Naive thymus-derived CD4-positive, alpha-beta T cell (primary cell): Measurements from ENCODE around the gene CFAP299. TPM values are rescaled to one million over a fixed set of nuclear protein-coding genes. Genes with fewer than 3 reads are reported as not detected.

Experiments used
- ATAC-seq: fragments of 150-1000 bp; cut with Tn5 transposase; 2 replicates; pipeline ENCODE4 v1.10.0; 2021; ENCODE audit warnings: mild to moderate bottlenecking, moderate library complexity
- CTCF ChIA-PET: fragments of 350-600 bp; sonication (Branson Sonifier 250); formaldehyde crosslinking; loops from one replicate; lab custom pipeline; 2021; ENCODE audit warnings: antibody characterized with exemption; lab: Charles Lee
- POLR2A ChIA-PET: fragments of 350-600 bp; sonication (Branson Sonifier 250); formaldehyde crosslinking; loops from one replicate; lab custom pipeline; 2021; ENCODE audit warnings: antibody characterized with exemption, inconsistent platforms; lab: Charles Lee
- DNase-seq, 9 donors: peaks; one replicate each; pipeline versions ENCODE4 v3.0.0 to v3.0.0-alpha.2; 2020 to 2022; ENCODE audit warnings: mixed read lengths in 1 of 9
- H3K27ac ChIP-seq: one replicate; pipeline ENCODE4 v1.7.0; 2013; ENCODE audit warnings: mild to moderate bottlenecking, low read depth, low read length, moderate library complexity
- H3K27me3 ChIP-seq, 2 donors: one replicate each; pipeline ENCODE4 v1.7.0; 2013; ENCODE audit warnings: low read length in 2 of 2, mild to moderate bottlenecking in 2 of 2, moderate library complexity in 2 of 2; ENCODE audit not compliant: control insufficient read depth in 2 of 2, insufficient read depth in 2 of 2
- H3K36me3 ChIP-seq, 3 experiments: 1 replicate in 2 of 3; 2 replicates in 1 of 3; pipeline ENCODE4 v1.7.0; 2013; ENCODE audit warnings: low read length in 3 of 3, mild to moderate bottlenecking in 3 of 3, moderate library complexity in 1 of 3; ENCODE audit not compliant: insufficient read depth in 3 of 3, control insufficient read depth in 2 of 3
- H3K4me1 ChIP-seq, 2 donors: one replicate each; pipeline ENCODE4 v1.7.0; 2013; ENCODE audit warnings: low read length in 2 of 2, mild to moderate bottlenecking in 2 of 2, moderate library complexity in 1 of 2; ENCODE audit not compliant: control insufficient read depth in 2 of 2, insufficient read depth in 2 of 2
- H3K4me3 ChIP-seq: 2 replicates; pipeline ENCODE4 v1.7.0; 2013; ENCODE audit warnings: mild to moderate bottlenecking, low read length
- H3K9me3 ChIP-seq, 3 experiments: 1 replicate in 2 of 3; 2 replicates in 1 of 3; pipeline ENCODE4 v1.7.0; 2013; ENCODE audit warnings: low read length in 3 of 3; ENCODE audit not compliant: control insufficient read depth in 2 of 3
- H3K27ac Mint-ChIP-seq, 9 donors: one replicate each; pipeline ENCODE4 v1.8.0; 2020 to 2022; ENCODE audit warnings: mixed read lengths in 9 of 9, mild to moderate bottlenecking in 8 of 9, moderate library complexity in 5 of 9, inconsistent platforms in 2 of 9
- H3K27me3 Mint-ChIP-seq, 5 donors: one replicate each; pipeline ENCODE4 v1.8.0; 2021 to 2022; ENCODE audit warnings: mixed read lengths in 5 of 5, mild to moderate bottlenecking in 1 of 5
- H3K36me3 Mint-ChIP-seq, 5 donors: one replicate each; pipeline ENCODE4 v1.8.0; 2020 to 2022; ENCODE audit warnings: mixed read lengths in 5 of 5, mild to moderate bottlenecking in 3 of 5, inconsistent platforms in 1 of 5
- H3K4me1 Mint-ChIP-seq, 7 donors: one replicate each; pipeline ENCODE4 v1.8.0; 2020 to 2022; ENCODE audit warnings: mixed read lengths in 7 of 7, mild to moderate bottlenecking in 3 of 7, inconsistent platforms in 1 of 7
- H3K4me3 Mint-ChIP-seq, 10 donors: one replicate each; pipeline ENCODE4 v1.8.0; 2020 to 2022; ENCODE audit warnings: mild to moderate bottlenecking in 10 of 10, mixed read lengths in 10 of 10, moderate library complexity in 6 of 10, inconsistent platforms in 2 of 10
- H3K9me3 Mint-ChIP-seq, 11 donors: one replicate each; pipeline ENCODE4 v1.8.0; 2020 to 2022; ENCODE audit warnings: mixed read lengths in 11 of 11, mild to moderate bottlenecking in 4 of 11, inconsistent platforms in 1 of 11, moderate library complexity in 1 of 11
- intact Hi-C, 2 donors: fragments of 100-400 bp; cut with micrococcal nuclease; formaldehyde crosslinking; loops; one replicate each; pipeline ENCODE4 v1.15.1; 2023
- polyA plus RNA-seq, 2 donors: library from polyadenylated mRNA; unstranded; fragments of 300-500 nt; fragmentation: Illumina TruSeq; gene quantifications; one replicate each; pipeline ENCODE4 v1.2.3, GENCODE V29; 2021
- total RNA-seq, 6 experiments: library from RNA in 5 of 6; stranded (reverse) in 5 of 6; gene quantifications; 1 replicate in 5 of 6; 2 replicates in 1 of 6; pipeline ENCODE4 v1.2.3 and lab custom pipeline; 2021 to 2026

The CFAP299 gene
- total and polyA plus RNA-seq, 7 experiments from 2014 or later = not detected

DNA sequence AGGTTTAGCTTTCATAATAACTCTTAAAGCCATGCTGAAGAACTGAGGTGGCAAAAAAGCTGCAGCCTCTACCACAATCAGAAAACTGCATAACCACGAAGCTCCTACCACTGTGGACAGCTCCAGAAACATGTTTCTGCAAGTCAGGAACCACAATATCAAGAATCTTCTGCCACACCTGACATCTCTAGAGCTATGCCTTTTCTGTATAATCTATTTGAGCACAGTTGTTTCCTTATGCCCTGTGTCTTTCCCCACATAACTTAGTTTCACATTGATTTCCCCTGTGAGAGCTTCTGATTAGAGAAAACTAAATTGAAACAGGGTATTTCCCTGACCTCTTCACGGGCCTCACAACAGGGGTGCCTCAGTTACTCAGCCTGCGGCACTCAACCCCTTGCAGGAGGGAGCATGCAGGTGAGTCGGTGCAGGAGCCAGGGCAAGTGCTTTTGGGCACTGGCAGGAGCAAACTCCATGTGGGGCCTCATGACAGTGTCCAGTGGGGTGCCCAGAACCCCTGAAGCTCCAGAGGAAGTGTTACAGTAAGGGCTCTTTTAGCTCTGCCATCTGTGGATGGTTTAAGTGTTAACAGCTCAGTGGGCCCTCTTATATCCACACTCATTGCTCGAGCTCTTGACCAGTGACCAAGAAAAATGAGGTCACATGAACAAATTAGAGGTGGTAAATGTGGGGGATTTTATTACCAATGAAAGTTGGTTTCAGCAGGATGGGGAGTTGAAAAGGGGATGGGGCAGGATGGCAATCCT lies 562.2 kb downstream of the CFAP299 start:
- Mint-ChIP-seq H3K4me1 (no peaks in the 10 kb centered on the region), H3K9me3 (peaks cover 0 to 21% (median 3%) of the 10 kb centered on the region in 11 donors), H3K36me3 (no peaks in the 10 kb centered on the region), H3K4me3 (no peak overlapping the region), H3K27me3 (peaks cover 0 to 3% (median 0%) of the 10 kb centered on the region in 5 donors), H3K27ac (no peak overlapping the region)
- CTCF ChIA-PET = interaction anchor here (0.6 kb wide), 1 partner anchor 440 kb away, joined by 5 read pairs; no protein-coding TSS in a partner anchor
- ATAC-seq (no peak), DNase-seq (no peak)
- no peaks in the 10 kb centered on the region for H3K27me3 ChIP-seq
- H3K4me1 ChIP-seq = no peaks in the 10 kb centered on the region
- no peaks in the 10 kb centered on the region for H3K36me3 ChIP-seq
- H3K27ac ChIP-seq = no peak overlapping the region
- POLR2A ChIA-PET = interaction anchor here (0.7 kb wide), 1 partner anchor 682 kb away, joined by 3 read pairs; no protein-coding TSS in a partner anchor
- intact Hi-C loops = no loop called here
- H3K4me3 ChIP-seq = no peak overlapping the region
- no peaks in the 10 kb centered on the region for H3K9me3 ChIP-seq

DNA sequence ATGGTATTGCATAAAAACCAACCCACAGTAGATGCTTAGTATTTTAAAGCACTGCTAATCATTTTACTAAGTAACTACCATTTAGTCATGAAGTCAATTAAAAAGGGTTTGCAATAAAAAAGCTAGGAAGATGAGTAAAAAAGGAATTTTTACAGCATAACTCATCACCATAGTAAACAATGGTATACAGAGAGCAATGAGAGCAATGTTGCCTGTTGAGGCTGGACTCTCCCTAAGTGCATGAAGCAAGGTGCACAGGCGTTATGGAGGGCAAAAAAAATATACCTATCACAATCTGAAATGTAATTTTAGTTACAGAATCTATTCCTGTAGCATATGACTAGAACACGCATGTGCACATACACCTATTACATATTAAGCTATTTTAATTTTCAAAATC lies 565.4 kb downstream of the CFAP299 start:
- Mint-ChIP-seq H3K27ac (no peak overlapping the region), H3K27me3 (no peaks in the 10 kb centered on the region), H3K4me3 (no peak overlapping the region), H3K9me3 (peaks cover 0 to 13% (median 1%) of the 10 kb centered on the region in 11 donors), H3K36me3 (peaks cover 0 to 3% (median 0%) of the 10 kb centered on the region in 5 donors), H3K4me1 (no peaks in the 10 kb centered on the region)
- Histone ChIP-seq H3K27me3 (no peaks in the 10 kb centered on the region), H3K27ac (no peak overlapping the region), H3K36me3 (no peaks in the 10 kb centered on the region), H3K4me3 (no peak overlapping the region), H3K9me3 (no peaks in the 10 kb centered on the region), H3K4me1 (no peaks in the 10 kb centered on the region)
- ChIA-PET POLR2A (no interaction called here), CTCF (no interaction called here)
- intact Hi-C loops = no loop called here
- DNase-seq (no peak), ATAC-seq (no peak)

DNA sequence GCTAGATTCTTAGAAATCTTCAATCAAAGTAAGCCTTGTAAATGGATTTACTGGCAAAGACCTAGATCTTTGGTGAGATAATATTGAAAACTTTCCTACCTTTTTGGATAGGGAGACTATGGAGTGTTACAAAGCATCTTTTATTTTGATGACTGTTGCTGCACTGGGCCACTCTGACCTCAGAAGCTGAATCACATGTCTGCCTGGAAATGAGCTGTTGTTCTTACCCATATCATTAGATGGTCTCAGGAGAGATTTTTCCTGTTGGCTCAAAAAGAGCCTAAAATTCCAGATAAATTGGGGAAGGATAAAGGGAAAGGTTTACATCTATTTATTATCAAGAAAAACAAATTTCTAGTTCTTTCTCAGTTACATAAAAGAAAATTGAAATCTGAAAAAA lies 567.5 kb downstream of the CFAP299 start:
- Mint-ChIP-seq H3K27ac (no peak overlapping the region), H3K4me1 (no peaks in the 10 kb centered on the region), H3K9me3 (peaks cover 6 to 30% (median 10%) of the 10 kb centered on the region in 11 donors), H3K4me3 (no peak overlapping the region), H3K27me3 (no peaks in the 10 kb centered on the region), H3K36me3 (peaks cover 0 to 11% (median 7%) of the 10 kb centered on the region in 5 donors)
- intact Hi-C loops = no loop called here
- H3K27me3 ChIP-seq = no peaks in the 10 kb centered on the region
- no peaks in the 10 kb centered on the region for H3K36me3 ChIP-seq
- POLR2A ChIA-PET = no interaction called here
- H3K27ac ChIP-seq = no peak overlapping the region
- ATAC-seq (no peak), DNase-seq (no peak)
- CTCF ChIA-PET = no interaction called here
- H3K4me3 ChIP-seq = no peak overlapping the region
- no peaks in the 10 kb centered on the region for H3K4me1 ChIP-seq
- no peaks in the 10 kb centered on the region for H3K9me3 ChIP-seq

DNA sequence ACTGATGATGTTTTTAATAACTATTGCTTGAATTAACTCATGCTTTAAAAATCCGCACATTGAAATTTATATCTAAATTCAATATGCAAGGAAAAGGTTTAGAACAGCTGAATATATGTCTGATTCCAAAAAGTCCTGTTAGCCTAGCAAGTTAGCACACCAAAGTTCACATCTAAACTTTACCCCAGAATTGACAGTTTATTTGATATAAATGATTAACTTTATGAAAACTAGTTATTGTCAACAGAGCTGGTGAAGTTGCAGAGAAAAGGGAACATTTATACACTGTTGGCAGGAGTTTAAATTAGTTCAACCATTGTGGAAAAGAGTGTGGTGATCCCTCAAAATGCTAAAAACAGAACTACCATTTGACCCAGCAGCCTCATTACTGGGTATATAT lies 574.4 kb downstream of the CFAP299 start:
- intact Hi-C loops = no loop called here
- ChIA-PET POLR2A (no interaction called here), CTCF (no interaction called here)
- Histone ChIP-seq H3K27me3 (no peaks in the 10 kb centered on the region), H3K4me3 (no peak overlapping the region), H3K27ac (no peak overlapping the region), H3K36me3 (no peaks in the 10 kb centered on the region), H3K4me1 (no peaks in the 10 kb centered on the region), H3K9me3 (no peaks in the 10 kb centered on the region)
- Mint-ChIP-seq H3K4me1 (no peaks in the 10 kb centered on the region), H3K27ac (no peak overlapping the region), H3K9me3 (peaks cover 7 to 33% (median 12%) of the 10 kb centered on the region in 11 donors), H3K27me3 (peaks cover 0 to 9% (median 0%) of the 10 kb centered on the region in 5 donors), H3K36me3 (peaks cover 0 to 11% (median 7%) of the 10 kb centered on the region in 5 donors), H3K4me3 (no peak overlapping the region)
- ATAC-seq = no peak
- no peak for DNase-seq

DNA sequence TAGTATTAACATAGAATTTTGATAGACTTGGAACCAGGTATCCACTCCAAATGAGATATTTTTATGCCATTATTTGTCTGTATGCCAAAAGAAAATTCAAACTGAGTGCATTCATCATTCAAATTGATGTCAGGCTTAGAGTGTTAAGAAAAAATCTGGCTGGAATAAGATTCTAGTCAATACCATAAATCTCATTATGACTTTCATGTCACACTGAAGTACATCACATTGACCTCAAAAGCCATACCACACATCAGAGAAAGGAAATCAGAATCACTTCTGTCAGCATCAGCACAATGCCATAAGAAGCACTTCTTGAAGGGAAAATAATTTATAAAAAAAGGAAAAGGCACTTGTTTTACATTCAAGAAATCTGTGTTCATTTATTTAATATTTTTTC lies 575.9 kb downstream of the CFAP299 start:
- H3K27ac Mint-ChIP-seq = no peak overlapping the region
- no peak for DNase-seq
- H3K4me3 Mint-ChIP-seq = no peak overlapping the region
- no peak for ATAC-seq
- intact Hi-C loops = no loop called here
- peaks cover 0 to 8% (median 7%) of the 10 kb centered on the region in 5 donors for H3K36me3 Mint-ChIP-seq
- no peaks in the 10 kb centered on the region for H3K9me3 ChIP-seq
- no peaks in the 10 kb centered on the region for H3K4me1 Mint-ChIP-seq
- ChIA-PET POLR2A (no interaction called here), CTCF (interaction anchor here (0.7 kb wide), 1 partner anchor 129 kb away, joined by 4 read pairs; no protein-coding TSS in a partner anchor)
- no peaks in the 10 kb centered on the region for H3K4me1 ChIP-seq
- H3K36me3 ChIP-seq = no peaks in the 10 kb centered on the region
- H3K27me3 Mint-ChIP-seq = peaks cover 0 to 9% (median 0%) of the 10 kb centered on the region in 5 donors
- no peaks in the 10 kb centered on the region for H3K27me3 ChIP-seq
- H3K9me3 Mint-ChIP-seq = peaks cover 7 to 20% (median 8%) of the 10 kb centered on the region in 11 donors
- no peak overlapping the region for H3K4me3 ChIP-seq
- no peak overlapping the region for H3K27ac ChIP-seq

DNA sequence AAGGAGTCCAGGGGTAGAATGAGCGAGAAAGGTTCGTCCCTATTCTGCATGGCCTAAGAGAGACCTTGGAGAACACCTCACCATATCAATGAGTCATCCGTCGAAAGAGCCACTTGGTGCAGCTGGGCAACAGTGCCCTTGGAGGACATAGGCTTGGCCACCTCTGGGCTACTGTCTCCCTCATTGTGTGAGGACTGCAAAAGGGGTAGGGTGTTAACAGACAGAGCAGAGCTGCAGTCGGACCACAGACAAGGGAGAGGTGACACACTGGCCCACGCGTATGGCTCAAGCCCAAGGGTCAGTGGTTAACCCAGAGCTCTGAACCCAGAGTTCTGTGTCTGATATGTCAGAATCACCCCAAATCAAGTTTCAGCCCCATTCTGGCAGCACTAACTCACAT lies 576.8 kb downstream of the CFAP299 start:
- Mint-ChIP-seq H3K36me3 (peaks cover 0 to 2% (median under 1%) of the 10 kb centered on the region in 5 donors), H3K27ac (no peak overlapping the region), H3K9me3 (peaks cover under 1 to 11% (median 2%) of the 10 kb centered on the region in 11 donors), H3K4me1 (no peaks in the 10 kb centered on the region), H3K27me3 (peaks cover 0 to 9% (median 4%) of the 10 kb centered on the region in 5 donors), H3K4me3 (no peak overlapping the region)
- Histone ChIP-seq H3K4me1 (no peaks in the 10 kb centered on the region), H3K4me3 (no peak overlapping the region), H3K9me3 (no peaks in the 10 kb centered on the region), H3K27ac (no peak overlapping the region), H3K27me3 (no peaks in the 10 kb centered on the region), H3K36me3 (no peaks in the 10 kb centered on the region)
- intact Hi-C loops = no loop called here
- ChIA-PET POLR2A (no interaction called here), CTCF (interaction anchor here (0.7 kb wide), 2 partner anchors 128 kb away, joined by 3 to 4 read pairs; no protein-coding TSS in a partner anchor)
- DNase-seq (no peak), ATAC-seq (no peak)
